ENCODE data around the gene CLDN4.
A peak's percentile ranks its signal among the peaks of the same experiment; 100 is the strongest.
"Not testable (repeated sequence)": the region's sequence is repeated elsewhere in the genome, so short reads cannot be mapped to it uniquely, and the experiment has no call there.

CLDN4 gene

GRCh38 chr7:73830681-73831583 is at the start of gene CLDN4:
TSS of gene CLDN4 (plus strand) at chr7:73830996. CDS start at chr7:73831202, 206 bp downstream.
- no peak for DNase-seq (ENCODE audit: low read depth in 2 of 3, low spot score in 2 of 3)

GRCh38 chr7:73786588-73786987 is 44.2 kb upstream of the CLDN4 start:
- no peak for DNase-seq (ENCODE audit: low read depth in 2 of 3, low spot score in 2 of 3)

- DNase-seq (ENCODE audit: low read depth in 2 of 3, low spot score in 2 of 3), result not testable (repeated sequence)
Measured at GRCh38 chr7:73787786-73788048, 43.1 kb upstream of the CLDN4 start.

- no peak for DNase-seq (ENCODE audit: low read depth in 2 of 3, low spot score in 2 of 3)
Measured at GRCh38 chr7:73789051-73789450, 41.7 kb upstream of the CLDN4 start.

GRCh38 chr7:73791170-73791690 is 39.6 kb upstream of the CLDN4 start:
- not testable (repeated sequence) for DNase-seq (ENCODE audit: low read depth in 2 of 3, low spot score in 2 of 3)

- DNase-seq (ENCODE audit: low read depth in 2 of 3, low spot score in 2 of 3), result not testable (repeated sequence)
Measured at GRCh38 chr7:73795188-73795587, 35.6 kb upstream of the CLDN4 start.

GRCh38 chr7:73796656-73797055 is 34.1 kb upstream of the CLDN4 start:
- not testable (repeated sequence) for DNase-seq (ENCODE audit: low read depth in 2 of 3, low spot score in 2 of 3)

GRCh38 chr7:73797176-73797575 is 33.6 kb upstream of the CLDN4 start:
- not testable (repeated sequence) for DNase-seq (ENCODE audit: low read depth in 2 of 3, low spot score in 2 of 3)

- no peak for DNase-seq (ENCODE audit: low read depth in 2 of 3, low spot score in 2 of 3)
Measured at GRCh38 chr7:73799282-73800141, 31.3 kb upstream of the CLDN4 start.

GRCh38 chr7:73801577-73801976 is 29.2 kb upstream of the CLDN4 start:
- DNase-seq (ENCODE audit: low read depth in 2 of 3, low spot score in 2 of 3), result no peak

GRCh38 chr7:73802459-73802858 is 28.3 kb upstream of the CLDN4 start:
- DNase-seq (ENCODE audit: low read depth in 2 of 3, low spot score in 2 of 3), result no peak

GRCh38 chr7:73809467-73809951 is 21.3 kb upstream of the CLDN4 start:
- DNase-seq (ENCODE audit: low read depth in 2 of 3, low spot score in 2 of 3), result no peak

GRCh38 chr7:73810998-73811360 is 19.8 kb upstream of the CLDN4 start:
- DNase-seq (ENCODE audit: low read depth in 2 of 3, low spot score in 2 of 3), result no peak

- peak; percentile 11 to 32 (median 18) for DNase-seq (ENCODE audit: low read depth in 2 of 3, low spot score in 2 of 3)
Measured at GRCh38 chr7:73811760-73812168, 19.0 kb upstream of the CLDN4 start.

- DNase-seq (ENCODE audit: low read depth in 2 of 3, low spot score in 2 of 3), result no peak
Measured at GRCh38 chr7:73812996-73813395, 17.8 kb upstream of the CLDN4 start.

- no peak for DNase-seq (ENCODE audit: low read depth in 2 of 3, low spot score in 2 of 3)
Measured at GRCh38 chr7:73815436-73815835, 15.4 kb upstream of the CLDN4 start.

GRCh38 chr7:73817121-73817520 is 13.7 kb upstream of the CLDN4 start:
- no peak for DNase-seq (ENCODE audit: low read depth in 2 of 3, low spot score in 2 of 3)

- DNase-seq (ENCODE audit: low read depth in 2 of 3, low spot score in 2 of 3), result no peak
Measured at GRCh38 chr7:73820013-73820412, 10.8 kb upstream of the CLDN4 start.

- DNase-seq (ENCODE audit: low read depth in 2 of 3, low spot score in 2 of 3), result not testable (repeated sequence)
Measured at GRCh38 chr7:73821597-73822285, 9.1 kb upstream of the CLDN4 start.

- no peak for DNase-seq (ENCODE audit: low read depth in 2 of 3, low spot score in 2 of 3)
Measured at GRCh38 chr7:73822319-73823173, 8.2 kb upstream of the CLDN4 start.
